PC-9 (cell line): Measurements from ENCODE around the gene KLHL17.

Source experiments
- CTCF ChIP-seq: fragments of 200-600 bp; sonication (generic); conservative IDR thresholded peaks from 2 replicates; pipeline ENCODE4 v1.6.1; 2017; ENCODE audit warnings: mixed run types, antibody characterized with exemption, mild to moderate bottlenecking, moderate library complexity
- EZH2 ChIP-seq: fragments of 200-600 bp; sonication (generic); IDR thresholded peaks from 2 replicates; pipeline ENCODE4 v1.8.0; 2017; ENCODE audit warnings: antibody characterized with exemption, low read depth

- TF ChIP-seq EZH2 (no peak), CTCF (no peak)
Observed at GRCh38 chr1:950268-950667, 10.1 kb upstream of the KLHL17 start.
